ENCODE data around the gene GRID2.

DNA sequence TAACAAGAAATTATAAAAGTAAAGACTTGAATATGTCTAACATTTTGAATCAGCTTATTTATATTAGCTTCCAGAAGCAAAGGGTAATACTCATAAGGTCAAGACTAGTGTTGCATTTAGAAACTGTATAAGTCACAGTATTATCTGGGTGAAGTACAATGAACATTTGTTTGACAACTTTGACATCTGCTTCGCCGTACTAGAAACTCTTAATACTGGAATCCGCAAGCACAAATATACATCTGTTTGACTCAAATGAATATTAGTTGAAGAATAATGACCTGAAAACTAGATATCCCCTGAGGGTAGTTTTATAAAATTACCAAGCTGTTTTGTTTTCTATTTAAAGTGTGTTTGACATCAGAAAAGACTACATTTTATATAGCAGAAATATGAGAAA is 1389.4 kb downstream of the GRID2 start:
- no peak for TF ChIP-seq POLR2A (IDR thresholded peaks at IDR 0.05)
- TF ChIP-seq EP300 (IDR thresholded peaks at IDR 0.05), result no peak
- TF ChIP-seq, protein P1, sequence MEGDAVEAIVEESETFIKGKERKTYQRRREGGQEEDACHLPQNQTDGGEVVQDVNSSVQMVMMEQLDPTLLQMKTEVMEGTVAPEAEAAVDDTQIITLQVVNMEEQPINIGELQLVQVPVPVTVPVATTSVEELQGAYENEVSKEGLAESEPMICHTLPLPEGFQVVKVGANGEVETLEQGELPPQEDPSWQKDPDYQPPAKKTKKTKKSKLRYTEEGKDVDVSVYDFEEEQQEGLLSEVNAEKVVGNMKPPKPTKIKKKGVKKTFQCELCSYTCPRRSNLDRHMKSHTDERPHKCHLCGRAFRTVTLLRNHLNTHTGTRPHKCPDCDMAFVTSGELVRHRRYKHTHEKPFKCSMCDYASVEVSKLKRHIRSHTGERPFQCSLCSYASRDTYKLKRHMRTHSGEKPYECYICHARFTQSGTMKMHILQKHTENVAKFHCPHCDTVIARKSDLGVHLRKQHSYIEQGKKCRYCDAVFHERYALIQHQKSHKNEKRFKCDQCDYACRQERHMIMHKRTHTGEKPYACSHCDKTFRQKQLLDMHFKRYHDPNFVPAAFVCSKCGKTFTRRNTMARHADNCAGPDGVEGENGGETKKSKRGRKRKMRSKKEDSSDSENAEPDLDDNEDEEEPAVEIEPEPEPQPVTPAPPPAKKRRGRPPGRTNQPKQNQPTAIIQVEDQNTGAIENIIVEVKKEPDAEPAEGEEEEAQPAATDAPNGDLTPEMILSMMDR (IDR thresholded peaks at IDR 0.05), result no peak

All from upper lobe of left lung (tissue), 4 donors.